K562 (cell line): ENCODE results near the gene GFRA1. TPM values are rescaled to one million over a fixed set of nuclear protein-coding genes. Genes with fewer than 3 reads are reported as not detected.

Experiments used
- ATAC-seq: fragments of 200-7000 bp; cut with Tn5 transposase; 3 replicates; pipeline ENCODE4 v1.9.1; 2020; ENCODE audit warnings: moderate library complexity
- BruUV-seq: library from RNA; stranded (reverse); fragments of 400-500 nt; replicated peaks from 2 replicates; lab custom pipeline; 2021; lab: Mats Ljungman, UMichigan
- CTCF ChIA-PET: fragments of 300-600 bp; formaldehyde crosslinking; extraction: SDS; loops from one replicate; lab custom pipeline; 2021; ENCODE audit warnings: low intra/inter-chr PET ratio; lab: Yijun Ruan, JAX
- POLR2A ChIA-PET: fragments of 300-600, 350-650 bp; sonication (Branson Sonifier 250); formaldehyde crosslinking; extraction: SDS; loops from one replicate; lab custom pipeline; 2021; ENCODE audit warnings: antibody characterized with exemption, inconsistent platforms; lab: Yijun Ruan, JAX
- DNase-seq, 4 experiments: peaks; one replicate each; pipeline versions ENCODE4 v3.0.0 to v3.0.0-alpha.2; 2011 to 2018; ENCODE audit warnings: low spot score in 3 of 4, mixed read lengths in 3 of 4; ENCODE audit errors: extremely low read depth in 1 of 4
- FAIRE-seq: peaks from 2 replicates; lab custom pipeline; 2011; peaks lifted over from hg19 to GRCh38; lab: Jason Lieb, UNC
- H2AFZ ChIP-seq: 2 replicates; pipeline ENCODE4 v1.6.0; 2011; ENCODE audit warnings: low read depth, low read length, control low read depth, inconsistent platforms
- H3K27ac ChIP-seq: fragments of 200-600 bp; 3 replicates; pipeline ENCODE4 v1.8.0; 2011; ENCODE audit warnings: low read depth, mild to moderate bottlenecking, control low read depth, inconsistent platforms, low read length, moderate library complexity, mixed read lengths; ENCODE audit errors: extremely low read depth
- H3K27me3 ChIP-seq, 2 experiments: fragments of 300-600 bp in 1 of 2; 2 replicates in 1 of 2; 3 replicates in 1 of 2; pipeline versions ENCODE4 v1.6.0 to v1.8.0; 2011; ENCODE audit warnings: inconsistent platforms in 2 of 2, low read length in 2 of 2, mild to moderate bottlenecking in 1 of 2, mixed read lengths in 1 of 2, moderate library complexity in 1 of 2; ENCODE audit not compliant: control insufficient read depth in 2 of 2, insufficient read depth in 2 of 2
- H3K36me3 ChIP-seq: fragments of 300-600 bp; 3 replicates; pipeline ENCODE4 v1.8.0; 2011; ENCODE audit warnings: mild to moderate bottlenecking, low read length, inconsistent platforms; ENCODE audit not compliant: control insufficient read depth, insufficient read depth
- H3K4me1 ChIP-seq, 2 experiments: fragments of 200-600 bp in 1 of 2; replicated peaks in 1 of 2; 2 replicates in 1 of 2; 3 replicates in 1 of 2; pipeline versions ENCODE4 v1.5.1 to v1.8.0; 2011; ENCODE audit warnings: inconsistent platforms in 2 of 2, low read length in 2 of 2, mild to moderate bottlenecking in 1 of 2, mixed read lengths in 1 of 2, moderate library complexity in 1 of 2; ENCODE audit not compliant: control insufficient read depth in 2 of 2, insufficient read depth in 2 of 2
- H3K4me2 ChIP-seq: 2 replicates; pipeline ENCODE4 v1.6.1; 2011; ENCODE audit warnings: low read length, control low read depth, inconsistent platforms, mixed read lengths; ENCODE audit not compliant: insufficient read depth
- H3K4me3 ChIP-seq: fragments of 200-600 bp; sonication (generic), shearing (Covaris generic); 2 replicates; pipeline ENCODE4 v1.5.1; 2016; ENCODE audit warnings: control low read depth, inconsistent platforms
- H3K79me2 ChIP-seq: fragments of 200-600 bp; 3 replicates; pipeline ENCODE4 v1.8.0; 2011; ENCODE audit warnings: low read length, inconsistent platforms; ENCODE audit not compliant: control insufficient read depth, insufficient read depth
- H3K9ac ChIP-seq, 2 experiments: 2 replicates each; pipeline versions ENCODE4 v1.6.0 to v1.6.1; 2011; ENCODE audit warnings: low read depth in 2 of 2, low read length in 2 of 2, control low read depth in 1 of 2, inconsistent platforms in 1 of 2, mild to moderate bottlenecking in 1 of 2, mixed read lengths in 1 of 2; ENCODE audit not compliant: insufficient read depth in 1 of 2
- H3K9me1 ChIP-seq: one replicate; pipeline ENCODE4 v1.6.0; 2011; ENCODE audit warnings: inconsistent platforms, mild to moderate bottlenecking, low read length, moderate library complexity; ENCODE audit not compliant: control insufficient read depth, insufficient read depth
- H3K9me3 ChIP-seq: replicated peaks from 2 replicates; pipeline ENCODE4 v1.5.1; 2011; ENCODE audit warnings: low read depth, low read length, inconsistent platforms; ENCODE audit not compliant: control insufficient read depth, insufficient read depth
- H4K20me1 ChIP-seq: replicated peaks from 2 replicates; pipeline ENCODE4 v1.6.1; 2011; ENCODE audit warnings: low read length, inconsistent platforms, mixed read lengths; ENCODE audit not compliant: control insufficient read depth, insufficient read depth
- C11orf30 ChIP-seq: fragments of 450-650 bp; IDR thresholded peaks from 2 replicates; pipeline ENCODE4 v1.6.1; 2016; ENCODE audit warnings: low read depth, mild to moderate bottlenecking
- CBX5 ChIP-seq: IDR thresholded peaks from 2 replicates; pipeline ENCODE4 v1.6.1; 2014; ENCODE audit warnings: low read depth, borderline replicate concordance
- CREB1 ChIP-seq, 2 experiments: sonication (generic) in 1 of 2; formaldehyde crosslinking in 1 of 2; IDR thresholded peaks; 2 replicates each; pipeline versions ENCODE4 v1.6.1 to v1.8.0; 2012 to 2022; ENCODE audit warnings: inconsistent platforms in 1 of 2, mild to moderate bottlenecking in 1 of 2, missing genetic modification reagents in 1 of 2, moderate library complexity in 1 of 2
- CREB3L1 ChIP-seq: fragments of 450-650 bp; IDR thresholded peaks from 2 replicates; pipeline ENCODE4 v1.6.1; 2014; ENCODE audit warnings: low read depth, mild to moderate bottlenecking, moderate library complexity, borderline replicate concordance
- EHMT2 ChIP-seq: fragments of 450-650 bp; IDR thresholded peaks from 2 replicates; pipeline ENCODE4 v1.6.1; 2018; ENCODE audit warnings: antibody characterized with exemption
- ESRRB ChIP-seq: fragments of 250-450 bp; sonication (Bioruptor Pico); IDR thresholded peaks from 2 replicates; pipeline ENCODE4 v1.5.0; 2020; ENCODE audit warnings: mild to moderate bottlenecking, moderate library complexity, borderline replicate concordance
- HMG20A ChIP-seq: fragments of 450-650 bp; formaldehyde crosslinking; conservative IDR thresholded peaks from 2 replicates; pipeline ENCODE4 v1.4.0; 2020; ENCODE audit warnings: mild to moderate bottlenecking, mixed read lengths
- MAX ChIP-seq: sonication (generic); formaldehyde crosslinking; IDR thresholded peaks from 2 replicates; pipeline ENCODE4 v1.9.0; 2022; ENCODE audit warnings: mild to moderate bottlenecking, missing genetic modification reagents
- MCM2 ChIP-seq: fragments of 450-650 bp; IDR thresholded peaks from 2 replicates; pipeline ENCODE4 v1.6.1; 2017; ENCODE audit warnings: low read depth, mild to moderate bottlenecking
- NFIX ChIP-seq: fragments of 250-450 bp; sonication (Bioruptor Pico); IDR thresholded peaks from 2 replicates; pipeline ENCODE4 v1.4.0; 2020; ENCODE audit warnings: low read depth, mild to moderate bottlenecking, moderate library complexity
- NR2C2 ChIP-seq, 2 experiments: fragments of 200-800 bp in 1 of 2; sonication (Bioruptor generic) in 1 of 2; sonication (generic) in 1 of 2; formaldehyde crosslinking in 1 of 2; IDR thresholded peaks; 2 replicates each; pipeline versions ENCODE4 v1.6.1 to v1.8.0; 2016 to 2022; ENCODE audit warnings: mild to moderate bottlenecking in 1 of 2, missing compliant biosample characterization in 1 of 2, missing genetic modification characterization in 1 of 2, missing genetic modification reagents in 1 of 2
- SREBF1 ChIP-seq: fragments of 150-350 bp; IDR thresholded peaks from 2 replicates; pipeline ENCODE4 v1.6.1; 2014; ENCODE audit warnings: antibody characterized with exemption, low read depth, low read length, borderline replicate concordance
- SUPT5H ChIP-seq: fragments of 450-650 bp; IDR thresholded peaks from 2 replicates; pipeline ENCODE4 v1.6.1; 2016
- VEZF1 ChIP-seq: fragments of 200-800 bp; sonication (Bioruptor generic); IDR thresholded peaks from 2 replicates; pipeline ENCODE4 v1.6.1; 2017; ENCODE audit warnings: missing genetic modification characterization, missing compliant biosample characterization
- ZBTB17 ChIP-seq: fragments of 450-650 bp; formaldehyde crosslinking; IDR thresholded peaks from 2 replicates; pipeline ENCODE4 v1.4.0; 2020; ENCODE audit warnings: mild to moderate bottlenecking
- WGBS: fragments of 100-300 bp; shearing (Covaris generic); methylation state at CpG from one replicate; pipeline ENCODE4 v1.1.6; 2016; ENCODE audit warnings: low coverage, mixed read lengths; ENCODE audit not compliant: insufficient coverage; ENCODE audit errors: missing lambda C conversion rate; 5-methylcytosine and 5-hydroxymethylcytosine counted together
- in situ Hi-C: fragments of 300-500 bp; cut with MboI; formaldehyde crosslinking; loops from 4 replicates; pipeline ENCODE4 v1.15.0; 2018; ENCODE audit warnings: inconsistent platforms, mixed read lengths
- intact Hi-C: fragments of 100-400 bp; cut with micrococcal nuclease; formaldehyde crosslinking; loops from 2 replicates; pipeline ENCODE4 v1.14.2; 2022
- polyA plus RNA-seq, 8 experiments: library from polyadenylated mRNA; depleted of rRNA in 4 of 8; stranded (reverse) in 5 of 8; unstranded in 3 of 8; fragments of >200 nt; fragmentation: Nextera tagmentation in 2 of 8; fragmentation: Illumina TruSeq in 1 of 8; extraction: Ambion mirVana in 2 of 8; extraction: Trizol in 1 of 8; gene quantifications; 2 replicates each; pipeline versions ENCODE4 v1.2.1 to v1.2.3, GENCODE V29; 2011 to 2014; ENCODE audit warnings: inconsistent platforms in 1 of 8, missing spikeins in 1 of 8
- total RNA-seq, 7 experiments: library from RNA; depleted of rRNA in 6 of 7; stranded (reverse); fragments of >200 nt in 6 of 7; fragmentation: Illumina TruSeq in 2 of 7; extraction: Trizol in 2 of 7; gene quantifications; 2 replicates each; pipeline versions ENCODE4 v1.2.1 to v1.2.3, GENCODE V29; 2011 to 2021; ENCODE audit warnings: low replicate concordance in 1 of 7

Gene GFRA1
- total and polyA plus RNA-seq, 9 of the 15 experiments (the other 6 are each of a cell fraction or from before 2014, with no cell fraction given) = 0.04 TPM; not detected in 8

GRCh38 chr10:116126954-116127695, 145.9 kb downstream of the GFRA1 start (continued):
- TF ChIP-seq VEZF1 (no peak), NFIX (CRISPR knock-in tag) (no peak)

- Histone ChIP-seq H3K36me3 (no peaks in the 10 kb centered on the region), H3K9ac (no peak overlapping the region), H3K4me3 (no peak overlapping the region), H3K9me1 (no peaks in the 10 kb centered on the region), H3K27me3 (no peaks in the 10 kb centered on the region), H3K27ac (no peak overlapping the region), H3K79me2 (no peaks in the 10 kb centered on the region), H4K20me1 (no peaks in the 10 kb centered on the region), H3K4me2 (no peak overlapping the region), H3K9me3 (no peaks in the 10 kb centered on the region), H3K4me1 (no peaks in the 10 kb centered on the region), H2AFZ (no peak overlapping the region)
- DNase-seq = no peak
- no peak for ATAC-seq
- intact Hi-C loops = no loop called here
- no CpG with 5 or more reads among the region's 3 CpGs for WGBS
- in situ Hi-C loops = no loop called here
- FAIRE-seq = no peak
- no TSS peak for BruUV-seq
- ChIA-PET POLR2A (no interaction called here), CTCF (no interaction called here)
- TF ChIP-seq HMG20A (CRISPR knock-in tag) (no peak), C11orf30 (no peak), MAX (CRISPR knock-in tag) (no peak), CREB3L1 (no peak), CREB1 (IDR thresholded peaks at IDR 0.05) (no peak), CREB1 (CRISPR knock-in tag; IDR thresholded peaks at IDR 0.05) (no peak), ESRRB (no peak), SUPT5H (no peak), SREBF1 (no peak), ZBTB17 (CRISPR knock-in tag) (no peak), CBX5 (no peak), EHMT2 (no peak), NR2C2 (CRISPR knock-in tag; IDR thresholded peaks at IDR 0.05) (no peak), NR2C2 (tag; IDR thresholded peaks at IDR 0.05) (no peak), MCM2 (no peak)
Measured at GRCh38 chr10:116126239-116126638, 146.8 kb downstream of the GFRA1 start.
